Measurements from ENCODE around the gene IFNA1. TPM values are rescaled to one million over a fixed set of nuclear protein-coding genes. Genes with fewer than 3 reads are reported as not detected.
A peak's percentile ranks its signal among the peaks of the same experiment; 100 is the strongest.
"Not testable (repeated sequence)": the region's sequence is repeated elsewhere in the genome, so short reads cannot be mapped to it uniquely, and the experiment has no call there.

IFNA1 gene
- total RNA-seq, 2 donors from 2014 or later: not detected

DNA sequence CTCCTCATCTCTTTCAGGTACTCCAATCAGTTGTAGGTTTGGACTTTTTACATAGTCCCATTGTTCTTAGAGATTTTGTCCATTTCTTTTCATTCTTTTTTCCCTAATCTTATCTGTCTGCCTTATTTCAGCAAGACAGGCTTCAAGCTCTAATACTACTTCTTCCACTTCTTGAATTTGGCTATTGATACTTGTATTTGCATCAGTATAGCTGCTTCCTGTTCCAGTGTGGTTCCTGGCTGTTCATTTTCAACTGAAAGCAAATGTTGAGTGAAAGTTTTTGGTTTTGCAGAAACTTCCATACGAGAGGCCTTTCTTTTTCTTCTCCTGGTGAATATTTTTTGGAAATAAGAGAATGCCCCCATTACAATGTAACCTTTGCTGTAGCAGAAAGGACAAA lies 12.0 kb upstream of the IFNA1 start:
- ATAC-seq (replicated peaks): no peak
- Mint-ChIP-seq H3K27ac (no peak overlapping the region), H3K36me3 (ENCODE audit: low read depth) (no peaks in the 10 kb centered on the region), H3K27me3 (peaks cover 29% of the 10 kb centered on the region), H3K9me3 (no peaks in the 10 kb centered on the region), H3K4me3 (no peak overlapping the region), H3K4me1 (no peaks in the 10 kb centered on the region)

DNA sequence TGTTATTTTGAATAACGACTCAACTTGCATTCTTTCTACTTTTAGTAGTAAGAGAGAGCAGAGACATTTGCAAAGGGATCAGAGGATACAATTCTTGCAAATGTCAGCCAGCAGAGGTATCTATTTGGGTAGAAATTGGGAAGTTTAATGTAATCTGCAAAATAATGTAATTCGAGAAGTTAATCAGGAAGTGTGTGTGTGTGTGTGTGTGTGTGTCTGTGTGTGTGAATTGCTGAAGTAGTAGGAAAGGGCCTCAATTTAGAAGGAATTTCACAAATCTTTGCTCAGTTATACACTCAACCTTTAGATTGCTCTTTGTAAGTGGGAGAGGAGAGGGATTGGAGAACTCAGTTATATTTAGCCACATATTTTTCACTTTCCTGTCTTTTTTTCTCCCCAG lies 11.0 kb upstream of the IFNA1 start:
- Mint-ChIP-seq H3K4me1 (no peaks in the 10 kb centered on the region), H3K27ac (no peak overlapping the region), H3K4me3 (no peak overlapping the region), H3K36me3 (ENCODE audit: low read depth) (no peaks in the 10 kb centered on the region), H3K9me3 (no peaks in the 10 kb centered on the region), H3K27me3 (peaks cover 34% of the 10 kb centered on the region)
- ATAC-seq (replicated peaks): no peak

- H3K4me3 Mint-ChIP-seq: no peak overlapping the region
- no peaks in the 10 kb centered on the region for H3K36me3 Mint-ChIP-seq (ENCODE audit: low read depth)
- no peak overlapping the region for H3K27ac Mint-ChIP-seq
- peaks cover 36% of the 10 kb centered on the region for H3K27me3 Mint-ChIP-seq
- H3K4me1 Mint-ChIP-seq: no peaks in the 10 kb centered on the region
- ATAC-seq (replicated peaks): no peak
- H3K9me3 Mint-ChIP-seq: no peaks in the 10 kb centered on the region
Observed at GRCh38 chr9:21432672-21433425, 7.4 kb upstream of the IFNA1 start.

- H3K4me3 Mint-ChIP-seq: no peak overlapping the region
- H3K27ac Mint-ChIP-seq: no peak overlapping the region
- no peaks in the 10 kb centered on the region for H3K36me3 Mint-ChIP-seq (ENCODE audit: low read depth)
- no peak for ATAC-seq (replicated peaks)
- peaks cover 27% of the 10 kb centered on the region for H3K27me3 Mint-ChIP-seq
- no peaks in the 10 kb centered on the region for H3K9me3 Mint-ChIP-seq
- H3K4me1 Mint-ChIP-seq: no peaks in the 10 kb centered on the region
Observed at GRCh38 chr9:21434202-21435014, 5.8 kb upstream of the IFNA1 start.

DNA sequence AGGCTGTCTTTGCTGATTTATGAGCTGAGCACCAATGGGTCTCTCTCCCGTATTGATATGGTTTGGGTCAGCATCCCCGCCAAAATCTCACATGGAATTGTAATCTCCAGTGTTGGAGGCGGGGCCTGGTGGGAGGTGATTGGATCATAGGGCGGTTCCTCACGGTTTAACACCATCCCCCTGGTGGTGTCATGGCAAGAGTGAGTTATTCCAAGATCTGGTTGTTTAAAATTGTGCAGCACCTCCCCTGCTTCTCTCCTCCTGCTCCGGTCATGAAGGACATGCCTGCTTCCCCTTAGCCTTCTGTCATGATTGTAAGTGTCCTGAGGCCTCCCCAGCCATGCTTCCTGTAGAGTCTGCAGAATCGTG lies 5.2 kb upstream of the IFNA1 start:
- not testable (repeated sequence) for H3K4me1 Mint-ChIP-seq; H3K4me3 Mint-ChIP-seq; ATAC-seq (replicated peaks); H3K36me3 Mint-ChIP-seq (ENCODE audit: low read depth); H3K27ac Mint-ChIP-seq; H3K9me3 Mint-ChIP-seq
- peaks cover 27% of the 10 kb centered on the region for H3K27me3 Mint-ChIP-seq

DNA sequence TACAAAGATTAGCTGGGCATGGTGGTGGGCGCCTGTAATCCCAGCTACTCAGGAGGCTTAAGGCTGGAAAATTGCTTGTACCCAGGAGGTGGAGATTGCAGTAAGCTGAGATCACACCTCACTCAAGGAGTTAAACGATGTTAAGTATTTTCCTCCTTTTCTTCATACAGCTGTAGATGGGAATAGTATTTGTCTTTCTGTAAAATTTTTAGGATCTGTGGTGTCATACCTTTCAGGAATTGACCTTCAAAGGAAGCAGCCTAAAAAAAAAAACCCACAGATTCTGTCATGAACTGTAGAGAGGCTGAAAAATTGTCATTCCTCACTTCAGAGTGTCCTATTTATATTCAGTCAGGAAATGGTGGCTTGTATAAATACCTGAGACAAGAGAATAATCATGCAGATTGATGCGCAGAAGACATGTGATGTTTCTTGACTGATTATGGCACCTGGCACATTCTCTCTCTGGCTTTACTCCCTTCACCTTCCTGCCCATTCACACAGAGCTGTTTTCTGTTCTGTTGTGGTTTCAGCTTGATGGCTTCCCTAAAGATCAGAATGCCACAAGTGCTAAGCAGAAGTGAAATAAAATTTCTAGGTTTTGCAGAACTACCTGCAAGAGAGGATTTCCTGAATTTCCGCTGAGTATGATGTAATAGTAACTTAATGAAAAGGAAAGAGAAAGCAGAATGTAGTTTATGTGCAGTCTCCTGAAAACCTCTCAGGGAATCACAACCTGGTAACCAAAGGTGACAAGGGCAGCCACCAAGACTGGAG lies 3.8 kb downstream of the IFNA1 start:
- H3K9me3 Mint-ChIP-seq: no peaks in the 10 kb centered on the region
- H3K27me3 Mint-ChIP-seq: peaks cover 3% of the 10 kb centered on the region
- H3K27ac Mint-ChIP-seq: no peak overlapping the region

GRCh38 chr9:21449312-21449711 lies 9.1 kb downstream of the IFNA1 start:
- H3K9me3 Mint-ChIP-seq; H3K27me3 Mint-ChIP-seq; H3K36me3 Mint-ChIP-seq (ENCODE audit: low read depth); ATAC-seq (replicated peaks); H3K4me3 Mint-ChIP-seq; H3K4me1 Mint-ChIP-seq; H3K27ac Mint-ChIP-seq: not testable (repeated sequence)

More for the DNA sequence above, 3.8 kb downstream of the IFNA1 start:
- H3K4me3 Mint-ChIP-seq: peak overlapping the region; percentile 55
- H3K36me3 Mint-ChIP-seq (ENCODE audit: low read depth): no peaks in the 10 kb centered on the region
- peaks cover 8% of the 10 kb centered on the region for H3K4me1 Mint-ChIP-seq
- peak; percentile 56 for ATAC-seq (replicated peaks)

DNA sequence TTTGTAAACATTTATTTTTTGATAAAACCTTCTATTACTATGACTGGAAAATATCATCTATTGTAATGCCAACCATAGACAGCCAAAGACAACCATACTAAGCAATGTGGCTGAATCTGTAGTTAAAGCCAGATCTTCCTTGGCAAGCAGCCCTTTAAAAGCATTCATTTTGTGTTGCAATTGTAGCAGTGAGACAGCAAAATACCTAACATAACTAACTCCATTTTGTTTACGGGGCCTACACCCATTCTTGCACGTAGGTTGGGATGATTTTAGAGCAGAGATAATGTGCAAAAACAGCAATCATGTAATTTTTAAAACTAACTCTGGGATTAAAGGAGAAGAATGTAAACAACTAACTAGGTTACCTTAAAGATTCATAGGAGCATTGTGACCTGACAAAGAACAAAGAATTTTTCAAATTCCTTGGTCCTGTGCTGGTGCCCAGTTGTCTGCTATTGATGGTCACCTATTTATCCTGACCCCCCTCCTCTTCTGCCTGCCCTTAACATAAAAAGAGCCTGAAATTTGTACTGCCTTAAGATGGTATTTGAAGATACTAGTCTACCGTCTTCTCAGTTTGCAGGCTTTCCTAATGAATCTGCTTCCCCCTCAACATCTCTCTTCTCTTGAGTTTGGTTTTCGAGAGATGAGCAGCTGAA lies 10.6 kb downstream of the IFNA1 start:
- Mint-ChIP-seq H3K36me3 (ENCODE audit: low read depth) (no peaks in the 10 kb centered on the region), H3K27ac (no peak overlapping the region), H3K9me3 (no peaks in the 10 kb centered on the region), H3K4me1 (no peaks in the 10 kb centered on the region), H3K4me3 (no peak overlapping the region), H3K27me3 (no peaks in the 10 kb centered on the region)
- ATAC-seq (replicated peaks): no peak

GRCh38 chr9:21452681-21453080 lies 12.4 kb downstream of the IFNA1 start:
- Mint-ChIP-seq H3K27ac (no peak overlapping the region), H3K9me3 (no peaks in the 10 kb centered on the region), H3K4me3 (no peak overlapping the region), H3K36me3 (ENCODE audit: low read depth) (no peaks in the 10 kb centered on the region), H3K4me1 (no peaks in the 10 kb centered on the region), H3K27me3 (peaks cover 10% of the 10 kb centered on the region)
- ATAC-seq (replicated peaks): no peak

DNA sequence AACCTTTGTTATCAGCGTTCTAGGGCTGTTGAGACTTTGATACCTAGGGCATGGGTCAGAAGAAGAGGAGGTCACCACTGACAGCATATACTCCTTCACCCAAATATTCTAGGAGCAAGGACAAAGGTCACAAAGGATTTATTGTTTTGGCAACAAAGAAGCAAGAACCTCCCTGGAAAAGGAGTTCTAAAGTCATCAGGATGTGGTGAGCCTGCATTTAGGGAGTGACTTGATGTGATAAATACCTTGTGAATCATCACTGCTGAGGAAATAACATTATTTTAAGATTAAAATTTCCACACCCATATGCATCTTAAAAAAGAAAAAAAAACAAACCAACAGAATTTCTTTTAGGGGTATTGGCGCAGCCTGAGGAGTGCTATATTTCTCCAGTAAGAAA lies 13.9 kb downstream of the IFNA1 start:
- no peak for ATAC-seq (replicated peaks)
- H3K36me3 Mint-ChIP-seq (ENCODE audit: low read depth): no peaks in the 10 kb centered on the region
- no peaks in the 10 kb centered on the region for H3K9me3 Mint-ChIP-seq
- peaks cover 15% of the 10 kb centered on the region for H3K27me3 Mint-ChIP-seq
- H3K4me1 Mint-ChIP-seq: no peaks in the 10 kb centered on the region
- no peak overlapping the region for H3K4me3 Mint-ChIP-seq
- no peak overlapping the region for H3K27ac Mint-ChIP-seq

DNA sequence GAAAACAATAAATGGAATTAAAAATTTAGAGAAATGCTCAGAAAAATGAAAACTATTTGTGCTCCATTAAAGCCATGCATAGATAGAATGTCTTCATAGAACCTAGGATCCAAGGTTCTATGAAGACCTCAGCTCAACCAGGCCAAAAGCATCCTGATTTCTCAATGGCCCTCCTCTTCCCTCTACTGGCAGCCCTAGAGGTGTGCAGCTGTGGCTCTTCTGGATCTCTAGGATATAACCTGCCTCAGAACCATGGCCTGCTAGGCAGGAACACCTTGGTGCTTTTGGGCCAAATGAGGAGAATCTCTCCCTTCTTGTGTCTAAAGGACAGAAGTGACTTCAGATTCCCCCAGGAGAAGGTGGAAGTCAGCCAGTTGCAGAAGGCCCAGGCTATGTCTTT lies 15.1 kb downstream of the IFNA1 start:
- Mint-ChIP-seq H3K36me3 (ENCODE audit: low read depth) (no peaks in the 10 kb centered on the region), H3K4me3 (no peak overlapping the region), H3K4me1 (no peaks in the 10 kb centered on the region), H3K27ac (peak overlapping the region; percentile 36), H3K27me3 (peaks cover 20% of the 10 kb centered on the region), H3K9me3 (no peaks in the 10 kb centered on the region)
- peak; percentile 40 for ATAC-seq (replicated peaks)

DNA sequence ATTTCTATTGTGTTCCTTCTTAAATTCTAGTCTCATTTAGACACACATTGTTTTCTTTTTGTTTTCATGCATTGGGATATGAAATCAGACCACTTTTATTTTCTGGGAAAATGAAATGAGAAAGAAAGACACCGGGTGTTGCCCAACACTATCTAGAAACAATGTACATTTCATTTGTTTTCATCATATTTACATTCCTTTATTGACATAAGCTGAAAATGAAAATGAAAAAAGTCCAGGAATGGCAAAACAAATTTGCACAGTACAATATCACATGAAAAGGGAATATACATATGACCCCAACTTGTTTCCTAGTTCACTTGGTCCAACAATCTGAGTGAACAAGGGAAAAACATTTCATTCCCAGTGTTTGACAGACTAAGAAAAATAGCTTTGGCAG lies 21.1 kb downstream of the IFNA1 start:
- no peak overlapping the region for H3K4me3 Mint-ChIP-seq
- H3K4me1 Mint-ChIP-seq: no peaks in the 10 kb centered on the region
- ATAC-seq (replicated peaks): no peak
- H3K36me3 Mint-ChIP-seq (ENCODE audit: low read depth): no peaks in the 10 kb centered on the region
- H3K27ac Mint-ChIP-seq: no peak overlapping the region
- H3K27me3 Mint-ChIP-seq: peaks cover 38% of the 10 kb centered on the region
- H3K9me3 Mint-ChIP-seq: no peaks in the 10 kb centered on the region

- no peak overlapping the region for H3K27ac Mint-ChIP-seq
Observed at GRCh38 chr9:21465138-21465537, 24.9 kb downstream of the IFNA1 start.

GRCh38 chr9:21465859-21466518 lies 25.8 kb downstream of the IFNA1 start:
- Mint-ChIP-seq H3K27ac (no peak overlapping the region), H3K36me3 (ENCODE audit: low read depth) (no peaks in the 10 kb centered on the region), H3K27me3 (peaks cover 21% of the 10 kb centered on the region), H3K4me3 (no peak overlapping the region), H3K9me3 (no peaks in the 10 kb centered on the region), H3K4me1 (no peaks in the 10 kb centered on the region)
- ATAC-seq (replicated peaks): peak; percentile 63

More at GRCh38 chr9:21465138-21465537, 24.9 kb downstream of the IFNA1 start:
- Mint-ChIP-seq H3K4me3 (no peak overlapping the region), H3K27me3 (peaks cover 29% of the 10 kb centered on the region), H3K9me3 (no peaks in the 10 kb centered on the region), H3K36me3 (ENCODE audit: low read depth) (no peaks in the 10 kb centered on the region), H3K4me1 (no peaks in the 10 kb centered on the region)
- ATAC-seq (replicated peaks): no peak

Measured in activated T-helper 17 cell treated with anti-CD3 and anti-CD28 coated beads, Interleukin-2, amount 50 U/mL, for 72 hours (primary cell).